Nucleus accumbens (tissue), 56 donors: ENCODE results near the gene CETN1.

Experiments
- DNase-seq, 56 donors: peaks; one replicate each; lab custom pipeline; 2025; lab: John Stamatoyannopoulos, UW

Gene CETN1

GRCh38 chr18:574865-575645 is 5.1 kb upstream of the CETN1 start:
- no peak for DNase-seq

DNA sequence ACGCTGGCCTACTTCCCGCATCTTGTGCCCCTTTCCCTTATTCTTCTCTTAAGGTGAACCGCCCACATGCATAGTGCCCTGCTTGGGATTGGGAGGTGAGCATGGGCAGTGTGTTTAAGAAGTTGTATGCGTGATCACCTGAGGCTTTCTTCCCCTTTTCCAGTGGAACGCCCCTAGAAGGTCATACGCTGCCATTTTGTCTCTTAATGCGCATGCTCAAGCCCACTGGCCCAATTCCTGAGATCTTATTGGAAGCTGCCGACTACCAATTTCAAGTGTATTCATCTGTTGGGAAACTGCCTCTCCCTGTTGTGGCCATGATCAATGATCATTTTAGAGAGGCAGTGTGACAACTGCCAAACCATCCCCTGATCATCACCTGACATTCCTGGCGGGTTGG is 3.3 kb upstream of the CETN1 start:
- DNase-seq = no peak

DNA sequence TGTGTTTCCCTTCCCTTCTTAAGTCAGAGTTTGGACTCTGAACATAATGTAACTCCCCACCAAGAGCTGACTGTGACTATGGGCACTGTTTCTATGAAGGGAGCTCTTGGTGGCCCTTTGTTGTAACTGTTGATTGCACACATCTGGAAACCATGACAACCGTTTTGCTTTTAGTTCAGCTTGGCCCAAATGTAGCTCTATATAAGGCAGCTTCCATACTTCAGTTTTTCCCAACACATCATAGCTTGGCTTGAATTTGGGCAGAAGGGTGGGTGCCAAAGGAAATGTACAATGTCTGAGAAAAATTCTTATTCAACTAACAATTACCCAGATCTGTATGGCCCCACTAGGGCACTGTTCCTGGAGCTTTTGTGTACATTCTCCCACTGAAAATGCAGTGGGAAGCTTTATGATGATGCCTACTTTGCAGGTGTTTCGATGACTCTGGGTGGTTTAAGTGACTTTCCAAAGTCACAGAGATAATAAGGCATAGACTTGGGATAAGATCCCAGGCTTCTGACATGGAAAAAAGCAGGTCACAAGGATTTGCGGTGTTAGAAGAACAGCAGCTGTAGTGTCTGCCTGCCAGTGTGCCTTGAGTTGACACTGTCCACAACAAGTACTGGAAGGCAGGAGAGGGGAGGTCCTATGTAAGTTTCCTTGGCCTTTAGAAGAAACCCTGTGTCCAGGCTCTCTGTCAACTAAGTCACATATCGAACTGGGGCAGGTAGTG is 2.4 kb upstream of the CETN1 start:
- no peak for DNase-seq

- no peak for DNase-seq
Measured at GRCh38 chr18:579238-579637, 942 bp upstream of the CETN1 start.

- DNase-seq = no peak
Measured at GRCh38 chr18:581096-581495, 916 bp downstream of the CETN1 start.

DNA sequence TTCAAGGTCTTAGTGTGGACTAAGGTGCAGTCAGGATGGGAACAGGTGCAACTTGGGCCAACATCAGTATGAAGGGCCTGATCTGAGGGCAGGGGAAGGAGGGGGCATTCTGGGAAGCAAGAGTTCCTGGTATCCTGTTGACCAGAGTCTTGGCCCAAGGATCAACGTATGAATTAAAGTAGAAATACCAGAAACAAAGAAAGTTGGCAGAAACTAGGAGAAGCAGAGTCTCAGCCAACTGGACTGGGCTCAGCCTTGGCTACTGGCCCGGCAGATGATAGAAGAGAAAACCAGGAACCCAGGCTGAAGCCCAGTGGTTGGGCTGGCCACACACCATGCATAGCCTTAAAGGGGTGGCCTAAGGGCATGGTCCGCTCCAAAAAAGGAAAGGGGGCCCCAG is 2.3 kb downstream of the CETN1 start:
- DNase-seq = peak in 34 of 56 donors; percentile 3 to 66 (median 16)

DNA sequence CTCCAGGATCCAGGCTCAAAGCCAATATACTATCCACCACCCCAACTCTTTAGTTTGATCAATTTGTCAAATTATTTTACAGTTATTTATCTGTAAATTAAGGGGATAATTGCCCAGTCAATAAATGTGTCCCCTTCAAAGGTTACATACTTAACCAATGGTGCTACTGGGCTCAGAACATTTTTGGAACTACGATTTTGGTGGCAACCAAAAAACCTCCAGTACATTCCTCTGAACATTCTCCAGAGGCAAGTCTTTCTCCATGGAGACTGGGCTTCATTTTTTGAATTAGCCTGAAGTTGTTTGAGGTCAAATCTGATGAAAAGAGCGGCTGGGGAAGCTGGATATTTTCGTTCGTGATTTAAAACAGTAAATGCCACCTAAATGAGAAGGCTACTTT is 14.9 kb downstream of the CETN1 start:
- no peak for DNase-seq

- no peak for DNase-seq
Measured at GRCh38 chr18:595571-595970, 15.4 kb downstream of the CETN1 start.

DNA sequence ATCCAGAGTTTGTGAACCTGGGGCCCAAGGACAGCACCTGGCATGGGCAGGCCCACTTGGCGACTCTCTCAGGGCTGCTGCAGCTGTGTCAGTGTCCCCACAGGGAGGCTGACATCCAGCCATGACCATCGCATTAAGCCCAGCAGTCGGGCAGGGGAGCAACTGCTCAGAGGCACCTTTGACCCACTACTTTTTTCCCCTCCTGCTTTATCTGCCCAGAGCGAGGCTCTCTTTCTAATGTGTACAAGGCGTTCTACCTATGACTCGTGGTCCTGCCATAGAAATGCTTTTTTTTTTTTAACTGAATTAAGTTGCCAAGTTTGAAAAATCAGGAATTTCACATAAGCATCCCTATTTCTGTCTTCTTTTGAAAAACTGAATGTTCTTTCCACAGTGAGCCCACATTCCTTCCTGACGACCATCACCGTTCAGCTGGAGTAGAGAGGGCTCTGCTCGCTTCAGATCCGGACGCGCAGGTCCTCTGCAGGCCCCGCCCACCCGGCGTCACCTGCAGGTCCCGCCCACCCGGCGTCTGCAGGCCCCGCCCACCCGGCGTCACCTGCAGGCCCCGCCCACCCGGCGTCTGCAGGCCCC is 16.2 kb downstream of the CETN1 start:
- DNase-seq = peak in 31 of 56 donors; percentile 9 to 90 (median 55)

DNA sequence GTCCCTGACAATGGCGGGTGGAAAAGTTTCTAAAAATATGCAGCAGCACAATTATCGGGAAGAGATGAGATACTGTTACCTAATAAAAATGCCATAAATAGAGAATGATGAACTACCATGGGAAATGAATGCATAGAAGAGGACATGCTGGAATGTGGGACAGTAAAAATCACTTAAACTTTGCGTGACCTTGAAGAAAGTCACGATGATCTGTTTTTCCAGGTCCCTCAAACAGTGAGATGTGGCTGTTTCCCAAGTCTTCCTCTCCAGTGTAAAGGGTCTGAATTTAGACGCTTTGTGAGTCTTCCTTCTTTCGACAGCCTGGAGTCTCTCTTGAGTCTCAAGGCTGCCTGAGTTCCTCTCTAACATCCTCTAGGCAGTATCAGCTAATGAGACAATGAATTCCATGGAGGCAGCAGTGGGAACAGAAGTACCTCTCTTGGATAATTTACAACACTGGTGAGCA is 18.0 kb downstream of the CETN1 start:
- DNase-seq = no peak

DNA sequence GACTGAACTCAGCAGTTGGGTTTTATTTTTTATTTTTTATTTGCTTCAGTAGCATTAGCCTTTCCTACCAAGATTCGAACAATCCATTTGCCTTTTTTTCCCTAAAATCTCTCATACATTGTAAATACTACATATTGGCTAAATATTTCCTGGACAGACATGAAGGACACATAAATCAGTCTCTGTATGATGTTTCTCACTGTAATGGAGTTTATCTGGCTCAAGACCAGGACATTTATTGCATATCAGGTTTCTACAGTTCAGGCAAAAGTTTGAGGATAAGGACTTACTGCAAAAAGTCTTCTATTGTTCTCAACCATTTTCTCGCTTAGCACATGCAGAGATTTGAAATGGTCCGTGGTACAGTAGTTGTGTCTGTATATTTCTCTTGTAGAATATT is 19.9 kb downstream of the CETN1 start:
- no peak for DNase-seq

- DNase-seq = no peak
Measured at GRCh38 chr18:604771-605170, 24.6 kb downstream of the CETN1 start.

GRCh38 chr18:607930-608329 is 27.8 kb downstream of the CETN1 start:
- peak in 1 of 56 donors; percentile 24 for DNase-seq

- no peak for DNase-seq
Measured at GRCh38 chr18:610214-610928, 30.2 kb downstream of the CETN1 start.

DNA sequence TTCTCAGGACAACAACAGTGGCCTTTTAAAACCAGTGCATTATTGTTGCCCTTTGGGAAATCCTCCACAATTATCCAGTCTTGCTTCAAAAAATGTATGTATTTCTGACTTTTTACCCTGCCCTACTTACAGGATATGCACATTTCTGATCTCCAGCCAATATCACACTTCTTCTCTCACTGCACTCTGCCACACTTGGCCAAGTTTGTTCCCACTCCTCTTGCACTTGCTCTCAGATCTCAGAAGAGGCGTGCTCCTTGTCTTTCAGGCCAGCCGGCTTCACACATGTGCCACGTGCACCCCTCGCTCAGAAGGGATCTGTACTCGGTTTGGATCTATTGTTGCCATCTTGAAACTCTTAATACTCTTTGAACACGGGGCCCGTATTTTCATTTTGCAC is 32.0 kb downstream of the CETN1 start:
- DNase-seq = no peak

DNA sequence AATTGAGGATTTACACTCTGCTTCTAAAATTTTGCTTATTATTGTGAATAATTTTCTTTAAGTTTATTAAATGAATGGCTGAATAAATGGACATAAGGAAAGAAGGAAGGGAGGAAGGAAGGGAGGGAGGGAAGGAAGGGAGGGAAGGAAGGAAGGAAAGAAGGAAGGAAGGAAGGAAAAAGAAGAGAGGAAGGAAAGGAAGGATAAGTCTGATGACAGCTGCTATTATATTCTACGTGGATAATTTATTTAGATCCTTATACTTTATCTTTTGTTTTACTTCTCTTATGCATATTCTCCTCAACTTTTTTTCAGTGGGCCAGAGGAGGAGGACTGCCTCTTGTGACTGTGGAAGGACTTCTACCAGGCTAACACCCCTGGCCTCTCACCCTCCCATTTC is 34.0 kb downstream of the CETN1 start:
- DNase-seq = no peak

DNA sequence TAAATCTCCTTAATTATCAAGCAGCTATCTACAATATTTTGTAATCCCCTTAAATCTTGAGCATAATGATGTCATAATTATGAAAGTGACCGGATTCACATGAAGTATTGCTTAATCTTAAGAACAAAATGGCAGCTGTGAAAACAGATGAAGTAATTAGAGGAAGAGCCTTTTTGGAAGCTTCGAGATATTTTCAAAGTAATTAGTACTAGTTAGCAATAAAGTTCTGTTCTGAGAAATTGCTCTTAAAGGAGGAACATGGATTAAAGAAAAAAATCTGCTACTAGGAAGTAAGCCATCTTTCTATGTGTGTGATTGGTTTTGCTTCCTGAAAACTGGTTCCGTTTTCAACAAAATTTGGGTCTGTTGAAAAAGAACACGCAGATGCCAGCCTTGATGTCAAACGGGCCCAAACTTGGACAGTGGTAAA is 34.9 kb downstream of the CETN1 start:
- no peak for DNase-seq

DNA sequence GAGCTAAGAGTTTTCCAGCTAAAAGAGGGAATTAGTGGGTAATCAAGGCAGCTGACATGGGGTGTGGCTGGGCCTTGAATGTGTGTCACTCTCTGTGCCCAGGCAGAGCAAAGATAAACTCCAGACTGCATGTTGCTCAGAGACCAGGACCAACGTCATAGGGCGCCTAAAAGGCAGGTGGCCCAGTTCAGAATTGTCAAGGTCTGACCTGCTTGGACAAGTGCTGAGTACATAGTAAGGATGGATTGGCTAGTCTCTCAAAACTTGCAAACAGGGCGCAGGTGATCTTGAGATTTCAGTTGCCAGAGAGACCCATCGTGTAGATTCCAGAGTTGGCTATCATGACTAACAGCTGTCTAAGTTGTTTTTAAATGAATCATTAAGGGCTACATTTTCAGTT is 35.6 kb downstream of the CETN1 start:
- DNase-seq = no peak

GRCh38 chr18:616380-616995 is 36.3 kb downstream of the CETN1 start:
- DNase-seq = peak in 2 of 56 donors; percentile 3 to 9

DNA sequence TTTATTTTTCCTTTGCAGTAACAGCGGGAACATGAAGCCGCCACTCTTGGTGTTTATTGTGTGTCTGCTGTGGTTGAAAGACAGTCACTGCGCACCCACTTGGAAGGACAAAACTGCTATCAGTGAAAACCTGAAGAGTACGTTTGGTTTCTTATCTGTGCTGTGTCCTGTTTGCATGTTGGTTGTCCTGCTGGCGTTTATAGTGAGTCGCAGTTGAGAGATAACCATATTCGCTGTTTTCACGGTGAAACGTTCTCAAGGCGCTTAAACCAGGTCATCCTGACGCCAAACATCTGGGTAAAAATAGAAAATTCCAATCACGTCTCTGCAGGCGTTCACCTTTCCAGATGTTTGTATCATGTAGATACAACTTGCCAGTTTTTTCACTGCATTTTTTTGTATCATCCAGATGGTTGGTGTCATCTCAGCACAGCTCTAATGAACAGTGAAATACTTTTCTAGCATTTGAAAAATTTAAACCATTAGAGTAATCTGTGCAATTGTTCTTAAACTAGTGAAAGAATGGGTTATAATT is 37.9 kb downstream of the CETN1 start:
- no peak for DNase-seq
